H1 (cell line): Measurements from ENCODE around the gene CNIH3. TPM values are rescaled to one million over a fixed set of nuclear protein-coding genes. Genes with fewer than 3 reads are reported as not detected.

Experiments
- ATF2 ChIP-seq: IDR thresholded peaks from 2 replicates; pipeline ENCODE4 v1.6.1; 2012; ENCODE audit warnings: low read length, inconsistent platforms
- BRCA1 ChIP-seq: IDR thresholded peaks from 2 replicates; pipeline ENCODE4 v1.6.1; 2012; ENCODE audit warnings: low read depth, low read length, improper control_type of control experiment
- CHD7 ChIP-seq: fragments of 300-600 bp; sonication (generic); IDR thresholded peaks from 2 replicates; pipeline ENCODE4 v1.7.1; 2012; ENCODE audit warnings: low read length, moderate library complexity, mild to moderate bottlenecking, inconsistent platforms; ENCODE audit not compliant: insufficient replicate concordance
- CREB1 ChIP-seq: IDR thresholded peaks from 2 replicates; pipeline ENCODE4 v1.6.1; 2012; ENCODE audit warnings: inconsistent platforms
- MAX ChIP-seq: IDR thresholded peaks from 2 replicates; pipeline ENCODE4 v1.6.1; 2012; ENCODE audit warnings: inconsistent platforms
- PHF8 ChIP-seq: fragments of 200-600 bp; sonication (generic); conservative IDR thresholded peaks from 2 replicates; pipeline ENCODE4 v1.7.1; 2012; ENCODE audit warnings: low read depth, mild to moderate bottlenecking, inconsistent platforms, low read length, moderate library complexity
- POLR2A ChIP-seq, 2 experiments: IDR thresholded peaks; 1 replicate in 1 of 2; 2 replicates in 1 of 2; pipeline ENCODE4 v1.6.1; 2011; ENCODE audit warnings: low read depth in 2 of 2, low read length in 2 of 2, mild to moderate bottlenecking in 2 of 2; ENCODE audit errors: control extremely low read depth in 1 of 2
- POU5F1 ChIP-seq: IDR thresholded peaks from 2 replicates; pipeline ENCODE4 v1.6.1; 2011; ENCODE audit warnings: low read depth, mild to moderate bottlenecking, low read length, moderate library complexity
- SP2 ChIP-seq: IDR thresholded peaks from 2 replicates; pipeline ENCODE4 v1.6.1; 2012; ENCODE audit warnings: mild to moderate bottlenecking, low read length, inconsistent platforms
- TEAD4 ChIP-seq: IDR thresholded peaks from 2 replicates; pipeline ENCODE4 v1.6.1; 2012; ENCODE audit warnings: low read depth, low read length, inconsistent platforms, mixed read lengths
- ZNF274 ChIP-seq: IDR thresholded peaks from 2 replicates; pipeline ENCODE4 v1.7.0; 2012; ENCODE audit warnings: low read length, borderline replicate concordance; ENCODE audit errors: extremely low read depth
- polyA plus RNA-seq, 7 experiments: library from polyadenylated mRNA; depleted of rRNA in 3 of 7; stranded (reverse) in 5 of 7; unstranded in 2 of 7; fragments of >200 nt in 5 of 7; fragments of 200-250 nt in 2 of 7; gene quantifications; 1 replicate in 5 of 7; 2 replicates in 1 of 7; 4 replicates in 1 of 7; pipeline versions ENCODE4 v1.2.1 to v1.2.3, GENCODE V29; 2011 to 2013; ENCODE audit warnings: missing spikeins in 2 of 7, mixed read lengths in 2 of 7
- total RNA-seq: library from RNA; stranded (reverse); fragmentation: NEBNext Ultra II Directional; extraction: Animal tissue kit (Norgen Biotek cat#: 25700); gene quantifications from 2 replicates; pipeline ENCODE4 v1.2.1, GENCODE V29; 2021

The CNIH3 gene
- total and polyA plus RNA-seq, 2 of the 8 experiments (the other 6 are each of a cell fraction or from before 2014, with no cell fraction given) = 3.7 to 5.6 TPM

GRCh38 chr1:224780736-224781135 is 164.6 kb downstream of the CNIH3 start (continued):
- TF ChIP-seq CHD7 (no peak), POU5F1 (no peak), CREB1 (no peak), TEAD4 (no peak), BRCA1 (no peak), PHF8 (no peak), SP2 (no peak), POLR2A (IDR thresholded peaks at IDR 0.05; ENCODE audit: control extremely low read depth in 1 of 2, low read depth in 2 of 2, low read length in 2 of 2) (no peak), MAX (no peak), ATF2 (no peak), ZNF274 (no peak)
